ENCODE results near the gene PLXNA4.

GRCh38 chr7:132343199-132343598 lies 233.1 kb downstream of the PLXNA4 start:
- no peak for TF ChIP-seq POLR2A (IDR thresholded peaks at IDR 0.05)
- no peak for TF ChIP-seq CTCF (IDR thresholded peaks at IDR 0.05)
